Right lung (tissue), 5 donors: ENCODE results near the gene STK32A. TPM values are rescaled to one million over a fixed set of nuclear protein-coding genes. Genes with fewer than 3 reads are reported as not detected.

Experiments
- DNase-seq, 2 donors: peaks; one replicate each; pipeline ENCODE4 v3.0.0-alpha.2; 2013
- polyA plus RNA-seq, 5 donors: library from polyadenylated mRNA; unstranded; fragments of 120-200 nt; gene quantifications; one replicate each; pipeline versions ENCODE4 v1.2.1 to v1.2.3, GENCODE V29; 2013; ENCODE audit warnings: inconsistent platforms in 1 of 5, low replicate concordance in 1 of 5; ENCODE audit not compliant: insufficient read length in 5 of 5, insufficient read depth in 1 of 5

STK32A gene
- polyA plus RNA-seq, 5 donors, result 1.5 to 7.5 (median 4.3) TPM

GRCh38 chr5:147413266-147413665 is 178.4 kb downstream of the STK32A start:
- no peak for DNase-seq

- DNase-seq, result no peak
These were observed 180.8 kb downstream of the STK32A start for GRCh38 chr5:147415651-147416050.

GRCh38 chr5:147417135-147417813 is 182.4 kb downstream of the STK32A start:
- DNase-seq, result peak; percentile 39 to 44

GRCh38 chr5:147418613-147419012 is 183.8 kb downstream of the STK32A start:
- DNase-seq, result no peak

GRCh38 chr5:147426640-147427327 is 192.0 kb downstream of the STK32A start:
- DNase-seq, result no peak

GRCh38 chr5:147427521-147428401 is 192.9 kb downstream of the STK32A start:
- DNase-seq, result no peak

GRCh38 chr5:147430628-147431027 is 195.8 kb downstream of the STK32A start:
- DNase-seq, result no peak

- no peak for DNase-seq
These were observed 196.8 kb downstream of the STK32A start for GRCh38 chr5:147431586-147431985.

- DNase-seq, result no peak
These were observed 197.5 kb downstream of the STK32A start for GRCh38 chr5:147432323-147432722.

GRCh38 chr5:147434049-147434448 is 199.2 kb downstream of the STK32A start:
- DNase-seq, result no peak

- no peak for DNase-seq
These were observed 201.8 kb downstream of the STK32A start for GRCh38 chr5:147436596-147436995.

GRCh38 chr5:147437161-147437596 is 202.4 kb downstream of the STK32A start:
- no peak for DNase-seq
